GM19193 (cell line): Measurements from ENCODE around the gene POMT1.

Experiments used
- POLR2A ChIP-seq: IDR thresholded peaks from 4 replicates; pipeline ENCODE4 v1.6.1; 2011; ENCODE audit not compliant: insufficient read depth, insufficient read length; ENCODE audit errors: extremely low read depth

POMT1 gene

GRCh38 chr9:131554087-131554842, 51.5 kb downstream of the POMT1 start:
- no peak for TF ChIP-seq POLR2A

- no peak for TF ChIP-seq POLR2A
Measured at GRCh38 chr9:131554843-131555351, 52.2 kb downstream of the POMT1 start.

- TF ChIP-seq POLR2A, result no peak
Measured at GRCh38 chr9:131555841-131556673, 53.3 kb downstream of the POMT1 start.

- TF ChIP-seq POLR2A, result no peak
Measured at GRCh38 chr9:131557855-131558548, 55.3 kb downstream of the POMT1 start.

GRCh38 chr9:131559421-131560000, 56.8 kb downstream of the POMT1 start:
- no peak for TF ChIP-seq POLR2A

GRCh38 chr9:131562032-131562959, 59.6 kb downstream of the POMT1 start:
- TF ChIP-seq POLR2A, result no peak

- no peak for TF ChIP-seq POLR2A
Measured at GRCh38 chr9:131565369-131565768, 62.7 kb downstream of the POMT1 start.

GRCh38 chr9:131566158-131566557, 63.4 kb downstream of the POMT1 start:
- no peak for TF ChIP-seq POLR2A

GRCh38 chr9:131567910-131568309, 65.2 kb downstream of the POMT1 start:
- TF ChIP-seq POLR2A, result no peak
